Mesenchymal stem cell (in vitro differentiated cells and primary cell): Measurements from ENCODE around the gene C22orf39.
"Not testable (repeated sequence)": the region's sequence is repeated elsewhere in the genome, so short reads cannot be mapped to it uniquely, and the experiment has no call there.

Experiments
- DNase-seq: peaks from one replicate; pipeline ENCODE4 v3.0.0-alpha.2; 2013
- H2AFZ ChIP-seq: one replicate; pipeline ENCODE4 v1.6.1; 2013; ENCODE audit warnings: low read depth, mild to moderate bottlenecking, control low read depth, inconsistent platforms, low read length, moderate library complexity
- H2AK5ac ChIP-seq: 2 replicates; pipeline ENCODE4 v1.6.1; 2013; ENCODE audit warnings: low read length, moderate library complexity, mild to moderate bottlenecking, inconsistent platforms; ENCODE audit not compliant: severe bottlenecking
- H2BK120ac ChIP-seq: one replicate; pipeline ENCODE4 v1.6.1; 2013; ENCODE audit warnings: low read depth, mild to moderate bottlenecking, inconsistent platforms, low read length, moderate library complexity
- H2BK12ac ChIP-seq, 2 experiments: one replicate each; pipeline ENCODE4 v1.6.1; 2013; ENCODE audit warnings: inconsistent platforms in 2 of 2, low read length in 2 of 2, mild to moderate bottlenecking in 2 of 2, moderate library complexity in 2 of 2, control low read depth in 1 of 2
- H2BK15ac ChIP-seq: one replicate; pipeline ENCODE4 v1.6.1; 2013; ENCODE audit warnings: mild to moderate bottlenecking, low read depth, inconsistent platforms; ENCODE audit not compliant: poor library complexity, severe bottlenecking
- H2BK5ac ChIP-seq: 2 replicates; pipeline ENCODE4 v1.6.1; 2013; ENCODE audit warnings: low read depth, mild to moderate bottlenecking, low read length, control low read depth, inconsistent platforms; ENCODE audit not compliant: poor library complexity, severe bottlenecking
- H3K14ac ChIP-seq, 2 experiments: one replicate each; pipeline ENCODE4 v1.6.1; 2013; ENCODE audit warnings: inconsistent platforms in 2 of 2, low read length in 2 of 2, control low read depth in 1 of 2, mild to moderate bottlenecking in 1 of 2, moderate library complexity in 1 of 2
- H3K18ac ChIP-seq, 2 experiments: one replicate each; pipeline ENCODE4 v1.6.1; 2013; ENCODE audit warnings: inconsistent platforms in 2 of 2, low read length in 2 of 2, control low read depth in 1 of 2, low read depth in 1 of 2, mild to moderate bottlenecking in 1 of 2
- H3K23ac ChIP-seq, 2 experiments: one replicate each; pipeline ENCODE4 v1.6.1; 2013; ENCODE audit warnings: inconsistent platforms in 2 of 2, low read length in 2 of 2, mild to moderate bottlenecking in 2 of 2, moderate library complexity in 2 of 2, control low read depth in 1 of 2
- H3K27ac ChIP-seq: 2 replicates; pipeline ENCODE4 v1.5.1; 2013; ENCODE audit warnings: mild to moderate bottlenecking, moderate library complexity, low read length, control low read depth, inconsistent platforms; ENCODE audit not compliant: poor library complexity, severe bottlenecking
- H3K27me3 ChIP-seq, 2 experiments: 2 replicates each; pipeline versions ENCODE4 v1.6.1 to v1.7.0; 2013; ENCODE audit warnings: low read length in 2 of 2, mild to moderate bottlenecking in 2 of 2, moderate library complexity in 2 of 2, control low read depth in 1 of 2, inconsistent platforms in 1 of 2; ENCODE audit not compliant: control insufficient read depth in 1 of 2, insufficient read depth in 1 of 2
- H3K36me3 ChIP-seq, 2 experiments: 2 replicates each; pipeline versions ENCODE4 v1.6.1 to v1.7.0; 2013; ENCODE audit warnings: low read length in 2 of 2, control low read depth in 1 of 2, inconsistent platforms in 1 of 2, low read depth in 1 of 2, mild to moderate bottlenecking in 1 of 2; ENCODE audit not compliant: insufficient read depth in 2 of 2, control insufficient read depth in 1 of 2
- H3K4ac ChIP-seq, 2 experiments: one replicate each; pipeline ENCODE4 v1.6.1; 2013; ENCODE audit warnings: inconsistent platforms in 2 of 2, low read length in 2 of 2, mild to moderate bottlenecking in 2 of 2, moderate library complexity in 2 of 2, control low read depth in 1 of 2, low read depth in 1 of 2
- H3K4me1 ChIP-seq: 2 replicates; pipeline ENCODE4 v1.6.1; 2013; ENCODE audit warnings: low read depth, low read length, control low read depth; ENCODE audit not compliant: control insufficient read depth, insufficient read depth
- H3K4me2 ChIP-seq: 2 replicates; pipeline ENCODE4 v1.6.1; 2013; ENCODE audit warnings: low read length, mild to moderate bottlenecking, inconsistent platforms; ENCODE audit not compliant: poor library complexity, severe bottlenecking
- H3K4me3 ChIP-seq, 2 experiments: 2 replicates each; pipeline versions ENCODE4 v1.5.1 to v1.7.0; 2013; ENCODE audit warnings: low read length in 2 of 2, mild to moderate bottlenecking in 2 of 2, control low read depth in 1 of 2, low read depth in 1 of 2; ENCODE audit not compliant: insufficient read depth in 1 of 2
- H3K79me1 ChIP-seq: replicated peaks from 2 replicates; pipeline ENCODE4 v1.6.1; 2013; ENCODE audit warnings: mild to moderate bottlenecking, control low read depth, low read length, inconsistent platforms; ENCODE audit not compliant: poor library complexity, severe bottlenecking
- H3K9ac ChIP-seq: 2 replicates; pipeline ENCODE4 v1.7.0; 2013; ENCODE audit warnings: mild to moderate bottlenecking, low read length, moderate library complexity
- H3K9me3 ChIP-seq: 2 replicates; pipeline ENCODE4 v1.7.0; 2013; ENCODE audit warnings: mild to moderate bottlenecking, low read length; ENCODE audit not compliant: control insufficient read depth
- H4K8ac ChIP-seq: one replicate; pipeline ENCODE4 v1.6.1; 2013; ENCODE audit warnings: inconsistent platforms, mild to moderate bottlenecking, low read length, moderate library complexity
- H4K91ac ChIP-seq: one replicate; pipeline ENCODE4 v1.6.1; 2013; ENCODE audit warnings: mild to moderate bottlenecking, low read length, inconsistent platforms
- WGBS: methylation state at CpG from one replicate; pipeline ENCODE4 v1.1.7; 2013; ENCODE audit warnings: mixed read lengths; 5-methylcytosine and 5-hydroxymethylcytosine counted together

C22orf39 gene

DNA sequence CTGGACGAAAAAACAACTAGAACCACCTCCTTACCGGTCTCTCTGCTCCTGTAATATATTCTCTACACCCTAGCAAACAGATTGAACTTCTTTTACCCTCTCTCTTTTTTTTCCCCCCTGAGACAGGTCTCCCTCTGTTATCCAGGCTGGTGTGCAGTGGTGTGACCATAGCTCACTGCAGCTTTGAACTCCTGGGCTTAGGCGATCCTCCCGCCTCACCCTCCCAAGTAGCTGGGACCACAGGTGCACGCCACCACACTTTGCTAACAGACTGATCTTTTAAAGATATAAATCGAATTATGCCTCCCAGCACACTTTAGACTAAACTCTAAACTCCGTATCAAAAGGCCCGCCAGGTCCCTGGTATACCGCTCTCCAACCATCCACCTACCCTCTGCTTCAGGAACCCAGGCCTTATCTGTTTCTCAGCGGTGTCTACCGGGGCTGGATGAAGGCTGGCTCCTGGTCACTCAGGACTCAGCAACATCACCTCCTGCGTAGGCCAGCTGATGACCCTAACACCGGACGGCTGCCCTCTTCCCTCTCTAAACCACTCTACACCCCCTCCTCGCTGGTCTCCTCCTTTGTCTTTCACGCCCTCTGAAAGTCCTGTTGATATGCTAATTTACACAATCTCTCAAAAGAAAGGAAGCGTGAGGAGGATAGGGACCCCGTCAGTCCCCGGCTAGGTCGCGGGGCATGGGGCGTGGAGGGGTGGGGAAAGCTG, 745 bp downstream of the C22orf39 start:
- Histone ChIP-seq H3K14ac (peak overlapping the region in 1 of 2 experiments; percentile 69), H2AFZ (no peak overlapping the region), H2BK15ac (peak overlapping the region; percentile 50), H3K4me1 (peaks cover 13% of the 10 kb centered on the region), H3K27ac (peak overlapping the region; percentile 27), H3K18ac (peak overlapping the region in 1 of 2 experiments; percentile 97), H3K27me3 (no peaks in the 10 kb centered on the region), H2BK12ac (no peak overlapping the region), H3K36me3 (peaks cover 20 to 55% of the 10 kb centered on the region in 2 experiments), H2AK5ac (no peak overlapping the region), H4K8ac (no peak overlapping the region), H3K9ac (peak overlapping the region; percentile 94), H3K23ac (no peak overlapping the region), H2BK5ac (no peak overlapping the region), H3K9me3 (no peaks in the 10 kb centered on the region), H4K91ac (no peak overlapping the region), H3K4me2 (peak overlapping the region; percentile 67), H2BK120ac (no peak overlapping the region), H3K79me1 (peaks cover 19% of the 10 kb centered on the region), H3K4me3 (peak overlapping the region; percentile 94 to 98), H3K4ac (peak overlapping the region; percentile 46 to 57)
- 25% methylated on average over 22 of the region's 22 CpGs for WGBS
- DNase-seq, result peak; percentile 22

DNA sequence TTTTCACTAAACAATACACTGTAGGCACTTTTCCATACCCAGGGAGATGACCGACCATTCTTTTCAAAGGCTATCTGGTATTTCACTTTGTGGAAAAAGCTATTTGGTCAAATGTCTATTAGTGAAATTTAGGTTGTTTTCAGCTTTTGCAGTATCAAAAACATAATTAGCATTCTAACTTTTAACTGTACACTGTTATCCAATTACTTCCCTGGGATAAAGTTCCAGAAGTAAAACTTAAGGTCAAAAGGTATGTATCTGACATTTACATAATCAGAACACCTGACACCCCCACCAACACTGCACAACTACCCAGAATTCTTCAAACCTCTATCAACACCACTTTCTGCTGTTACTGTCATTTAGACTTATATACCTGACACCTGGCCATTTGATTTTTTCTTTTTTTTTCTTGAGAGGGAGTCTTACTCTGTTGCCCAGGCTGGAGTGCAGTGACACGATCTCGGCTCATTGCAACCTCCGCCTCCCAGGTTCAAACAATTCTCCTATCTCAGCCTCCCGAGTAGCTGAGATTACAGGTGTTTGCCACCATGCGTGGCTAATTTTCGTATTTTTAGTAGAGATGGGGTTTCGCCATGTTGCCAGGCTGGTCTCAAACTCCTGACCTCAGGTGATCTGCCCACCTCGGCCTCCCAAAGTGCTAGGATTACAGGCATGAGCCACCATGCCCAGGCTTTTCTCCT, 2.1 kb downstream of the C22orf39 start:
- H3K9ac ChIP-seq, H2BK12ac ChIP-seq, H4K8ac ChIP-seq, H3K4me3 ChIP-seq, H3K4ac ChIP-seq, H3K14ac ChIP-seq, DNase-seq, H2BK5ac ChIP-seq, H3K4me2 ChIP-seq, H2AK5ac ChIP-seq, H3K9me3 ChIP-seq, H3K27ac ChIP-seq, H2BK120ac ChIP-seq, H2BK15ac ChIP-seq, H3K23ac ChIP-seq, H2AFZ ChIP-seq, H3K27me3 ChIP-seq, H3K18ac ChIP-seq, H4K91ac ChIP-seq: not testable (repeated sequence)
- Histone ChIP-seq H3K36me3 (peaks cover 19 to 52% of the 10 kb centered on the region in 2 experiments), H3K4me1 (peaks cover 13% of the 10 kb centered on the region), H3K79me1 (peaks cover 27% of the 10 kb centered on the region)
- WGBS, result 98% methylated on average over 7 of the region's 9 CpGs

DNA sequence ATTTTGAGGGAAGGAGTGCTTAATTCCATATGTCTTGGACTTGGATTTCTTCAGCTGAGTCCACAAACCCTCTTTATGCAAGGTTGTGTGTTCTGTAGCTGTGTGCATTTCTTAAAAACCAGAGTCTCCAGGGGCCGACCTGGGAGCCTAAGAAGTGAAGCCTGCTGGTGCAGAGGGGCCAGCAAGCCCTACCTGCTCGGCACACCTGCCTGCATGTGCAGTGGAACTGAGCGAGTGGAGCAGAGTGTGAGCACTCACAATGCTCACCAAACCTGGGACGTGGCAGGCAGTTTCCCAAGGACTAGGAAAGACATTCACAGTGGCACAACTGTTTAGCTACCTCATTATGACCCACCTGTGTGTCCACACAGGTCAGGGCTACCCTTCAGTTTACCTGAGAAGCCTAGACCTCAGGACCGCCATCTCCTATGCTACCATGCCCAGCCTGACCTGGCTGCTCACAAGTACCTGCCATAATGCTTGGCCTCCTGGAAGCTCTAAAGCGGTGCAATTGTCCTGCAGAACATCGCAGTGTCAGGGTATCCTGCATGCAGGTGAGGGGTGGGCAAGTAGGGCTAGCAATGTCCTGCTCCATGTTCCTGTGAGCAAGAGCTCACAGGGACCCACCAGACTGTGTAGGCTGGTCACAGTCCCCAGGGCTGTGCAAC, 3.8 kb downstream of the C22orf39 start:
- Histone ChIP-seq H2AFZ (no peak overlapping the region), H3K27ac (no peak overlapping the region), H3K27me3 (no peaks in the 10 kb centered on the region), H2BK5ac (no peak overlapping the region), H3K36me3 (peaks cover 17 to 40% of the 10 kb centered on the region in 2 experiments), H3K18ac (no peak overlapping the region), H2BK15ac (no peak overlapping the region), H3K14ac (no peak overlapping the region), H3K9me3 (no peaks in the 10 kb centered on the region), H3K4me3 (no peak overlapping the region), H3K23ac (no peak overlapping the region), H2BK120ac (no peak overlapping the region), H2BK12ac (no peak overlapping the region), H3K79me1 (peaks cover 25% of the 10 kb centered on the region), H4K8ac (no peak overlapping the region), H3K4me1 (peaks cover 12% of the 10 kb centered on the region), H2AK5ac (no peak overlapping the region), H3K4ac (no peak overlapping the region), H3K9ac (no peak overlapping the region), H4K91ac (no peak overlapping the region), H3K4me2 (no peak overlapping the region)
- no peak for DNase-seq
- 83% methylated on average over 7 of the region's 7 CpGs for WGBS

DNA sequence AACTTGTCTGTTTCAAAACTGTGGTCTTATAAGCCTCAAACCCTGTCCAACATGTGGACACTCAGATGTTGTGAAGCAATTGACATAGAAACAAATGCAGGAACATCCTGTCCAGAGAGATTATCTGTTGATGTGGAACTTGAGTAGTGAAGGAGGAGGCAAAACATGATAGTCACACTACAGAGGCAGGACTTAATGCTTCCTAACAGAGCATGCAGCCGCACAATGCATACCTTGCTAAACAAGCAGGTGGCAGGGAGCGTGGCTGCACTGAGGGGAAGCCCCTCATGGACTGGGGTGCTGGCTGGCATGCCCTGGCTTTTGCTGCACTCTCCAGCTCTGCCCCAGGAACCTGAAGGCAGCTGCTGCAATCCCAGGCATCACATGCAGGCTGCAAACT, 5.3 kb downstream of the C22orf39 start:
- Histone ChIP-seq H2AK5ac (no peak overlapping the region), H3K4me2 (no peak overlapping the region), H3K27me3 (no peaks in the 10 kb centered on the region), H2BK120ac (no peak overlapping the region), H3K9ac (no peak overlapping the region), H3K4me3 (no peak overlapping the region), H3K18ac (no peak overlapping the region), H3K9me3 (no peaks in the 10 kb centered on the region), H3K4me1 (peaks cover 7% of the 10 kb centered on the region), H4K8ac (no peak overlapping the region), H2AFZ (no peak overlapping the region), H3K79me1 (peaks cover 24% of the 10 kb centered on the region), H2BK15ac (no peak overlapping the region), H2BK5ac (no peak overlapping the region), H4K91ac (no peak overlapping the region), H3K27ac (no peak overlapping the region), H3K14ac (no peak overlapping the region), H3K23ac (no peak overlapping the region), H3K36me3 (peaks cover 17 to 51% of the 10 kb centered on the region in 2 experiments), H3K4ac (no peak overlapping the region), H2BK12ac (no peak overlapping the region)
- WGBS, result 94% methylated on average over 2 of the region's 2 CpGs
- DNase-seq, result no peak
